SK-N-MC (cell line): ENCODE results near the gene S100A11.

ENCODE experiments used
- EZH2 ChIP-seq: fragments of 200-600 bp; sonication (generic); IDR thresholded peaks from one replicate; pipeline ENCODE4 v1.6.1; 2017; ENCODE audit warnings: antibody characterized with exemption
- FOXP2 ChIP-seq: optimal IDR thresholded peaks from 2 replicates; pipeline ENCODE3; 2011; ENCODE audit warnings: mild to moderate bottlenecking, moderate library complexity; ENCODE audit not compliant: insufficient read depth; ENCODE audit errors: extremely low read length, control extremely low read depth
- POLR2AphosphoS5 ChIP-seq: IDR thresholded peaks from 2 replicates; pipeline ENCODE4 v1.6.1; 2012; ENCODE audit warnings: mild to moderate bottlenecking, low read depth, low read length, borderline replicate concordance

DNA sequence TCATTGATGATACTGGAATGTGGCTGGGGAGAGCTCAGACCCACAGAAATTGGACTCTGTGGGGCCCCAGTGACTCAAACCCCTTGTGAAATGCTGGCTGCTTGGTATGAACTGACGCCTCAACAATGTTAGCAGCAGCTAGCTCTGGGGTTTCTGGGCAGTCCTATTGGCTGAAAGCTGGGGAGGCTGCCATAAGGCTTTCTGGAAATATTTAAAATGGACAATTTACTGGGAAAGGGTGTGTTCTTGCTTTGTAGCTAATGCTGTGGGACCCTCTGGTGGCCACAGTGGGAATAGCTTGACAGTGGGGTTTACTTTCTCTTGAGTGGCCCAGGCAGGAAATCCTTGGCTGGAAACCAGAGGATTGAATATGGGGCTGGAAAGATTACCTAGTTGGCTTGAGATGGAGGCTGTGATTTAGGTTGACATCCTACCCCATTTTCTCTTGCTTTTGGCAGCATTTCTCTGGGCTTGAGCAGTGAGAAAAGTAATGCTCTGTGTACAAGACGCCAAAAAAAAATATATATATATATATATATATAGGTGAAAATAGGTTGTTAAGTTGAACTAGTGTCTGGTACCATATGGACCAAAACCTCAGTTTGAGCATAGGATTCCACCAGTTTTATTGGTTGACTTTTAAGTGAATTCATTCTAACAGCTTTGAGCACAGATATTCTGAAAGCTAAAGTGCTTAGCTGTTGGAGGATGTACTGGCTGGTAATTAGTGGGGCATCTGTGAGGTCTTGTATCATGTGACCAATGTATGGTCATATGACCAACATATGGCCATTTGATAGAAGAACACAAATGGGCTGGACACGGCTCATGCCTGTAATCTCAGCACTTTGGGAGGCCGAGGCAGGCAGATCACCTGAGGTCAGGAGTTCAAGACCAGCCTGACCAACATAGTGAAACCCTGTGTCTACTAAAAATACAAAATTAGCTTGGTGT, 34.9 kb downstream of the S100A11 start:
- TF ChIP-seq EZH2 (no peak), POLR2AphosphoS5 (no peak), FOXP2 (no peak)
